SK-N-SH (cell line): Measurements from ENCODE around the gene LDAF1. TPM values are rescaled to one million over a fixed set of nuclear protein-coding genes. Genes with fewer than 3 reads are reported as not detected.

ENCODE experiments used
- CTCF ChIA-PET: fragments of 300-600, 350-600 bp; formaldehyde crosslinking; extraction: SDS; loops from one replicate; lab custom pipeline; 2021; lab: Yijun Ruan, JAX
- POLR2A ChIA-PET: fragments of 350-600 bp; sonication (Branson Sonifier 250); formaldehyde crosslinking; extraction: SDS; loops from one replicate; lab custom pipeline; 2020; ENCODE audit warnings: antibody characterized with exemption, inconsistent platforms; lab: Yijun Ruan, JAX
- DNase-seq: peaks from one replicate; pipeline ENCODE4 v3.0.0; 2012
- H2AFZ ChIP-seq: fragments of 200-600 bp; sonication (generic); 2 replicates; pipeline ENCODE4 v1.8.1; 2016; ENCODE audit warnings: antibody characterized with exemption, mild to moderate bottlenecking, low read depth
- H3F3A ChIP-seq: fragments of 200-600 bp; sonication (generic); replicated peaks from 2 replicates; pipeline ENCODE3; 2016; ENCODE audit warnings: antibody characterized with exemption, mild to moderate bottlenecking; ENCODE audit not compliant: insufficient read depth
- H3K27ac ChIP-seq, 2 experiments: fragments of 200-500 bp in 1 of 2; fragments of 200-600 bp in 1 of 2; sonication (Bioruptor generic) in 1 of 2; sonication (generic), shearing (Covaris generic) in 1 of 2; 2 replicates each; pipeline versions ENCODE4 v1.5.1 to v1.6.1; 2014 to 2016; ENCODE audit warnings: low read depth in 2 of 2, inconsistent platforms in 1 of 2, low read length in 1 of 2, mild to moderate bottlenecking in 1 of 2, mixed read lengths in 1 of 2
- H3K27me3 ChIP-seq: fragments of 200-600 bp; sonication (generic), shearing (Covaris generic); 2 replicates; pipeline ENCODE4 v1.6.1; 2016; ENCODE audit warnings: mixed run types; ENCODE audit not compliant: insufficient read depth
- H3K36me3 ChIP-seq, 2 experiments: fragments of 200-500 bp in 1 of 2; fragments of 200-600 bp in 1 of 2; sonication (Bioruptor generic) in 1 of 2; sonication (generic) in 1 of 2; replicated peaks in 1 of 2; 2 replicates each; pipeline versions ENCODE3 to v1.5.1; 2014 to 2016; ENCODE audit warnings: low read length in 1 of 2, mild to moderate bottlenecking in 1 of 2; ENCODE audit not compliant: insufficient read depth in 2 of 2, control insufficient read depth in 1 of 2
- H3K4me1 ChIP-seq, 2 experiments: fragments of 200-500 bp in 1 of 2; fragments of 200-600 bp in 1 of 2; sonication (Bioruptor generic) in 1 of 2; sonication (generic), shearing (Covaris generic) in 1 of 2; 2 replicates each; pipeline versions ENCODE4 v1.5.1 to v1.6.1; 2014 to 2016; ENCODE audit warnings: low read depth in 1 of 2, low read length in 1 of 2, mixed run types in 1 of 2; ENCODE audit not compliant: insufficient read depth in 2 of 2, control insufficient read depth in 1 of 2
- H3K4me2 ChIP-seq: fragments of 200-600 bp; sonication (generic), shearing (Covaris generic); 2 replicates; pipeline ENCODE4 v1.6.1; 2017; ENCODE audit warnings: mixed run types
- H3K4me3 ChIP-seq, 2 experiments: fragments of 200-500 bp in 1 of 2; fragments of 200-600 bp in 1 of 2; sonication (Bioruptor generic) in 1 of 2; sonication (generic), shearing (Covaris generic) in 1 of 2; 2 replicates each; pipeline versions ENCODE4 v1.5.1 to v1.8.1; 2014 to 2016; ENCODE audit warnings: low read depth in 2 of 2, inconsistent platforms in 1 of 2, low read length in 1 of 2, mild to moderate bottlenecking in 1 of 2, mixed read lengths in 1 of 2, moderate library complexity in 1 of 2
- H3K79me2 ChIP-seq: fragments of 200-600 bp; sonication (generic); 2 replicates; pipeline ENCODE4 v1.8.1; 2017; ENCODE audit warnings: mild to moderate bottlenecking; ENCODE audit not compliant: insufficient read depth
- H3K9ac ChIP-seq: fragments of 200-600 bp; sonication (generic); 2 replicates; pipeline ENCODE4 v1.6.1; 2017; ENCODE audit warnings: mixed run types
- H3K9me2 ChIP-seq: fragments of 200-600 bp; sonication (generic); 2 replicates; pipeline ENCODE4 v1.6.1; 2017; ENCODE audit warnings: mixed run types
- H3K9me3 ChIP-seq: fragments of 200-600 bp; sonication (generic); 2 replicates; pipeline ENCODE4 v1.6.1; 2017; ENCODE audit warnings: mixed run types, mild to moderate bottlenecking, moderate library complexity
- H4K20me1 ChIP-seq: fragments of 200-600 bp; sonication (generic); 2 replicates; pipeline ENCODE4 v1.6.1; 2017; ENCODE audit warnings: mild to moderate bottlenecking, mixed run types; ENCODE audit not compliant: insufficient read depth
- CTCF ChIP-seq: fragments of 200-600 bp; sonication (generic); IDR thresholded peaks from 2 replicates; pipeline ENCODE4 v1.6.1; 2017; ENCODE audit warnings: antibody characterized with exemption, mild to moderate bottlenecking, moderate library complexity
- EZH2phosphoT487 ChIP-seq: fragments of 200-600 bp; sonication (generic); IDR thresholded peaks from 2 replicates; pipeline ENCODE4 v1.6.1; 2017; ENCODE audit warnings: low read depth, mixed run types, mild to moderate bottlenecking, antibody characterized with exemption, moderate library complexity, borderline replicate concordance
- FOSL2 ChIP-seq: IDR thresholded peaks from 2 replicates; pipeline ENCODE4 v1.4.0; 2012; ENCODE audit warnings: low read depth, mild to moderate bottlenecking, moderate library complexity, borderline replicate concordance
- GATA2 ChIP-seq: sonication (generic); formaldehyde crosslinking; IDR thresholded peaks from 2 replicates; pipeline ENCODE4 v1.5.0; 2020; ENCODE audit warnings: mild to moderate bottlenecking, missing genetic modification reagents
- IRF3 ChIP-seq: fragments of 150-350 bp; IDR thresholded peaks from 2 replicates; pipeline ENCODE4 v1.6.1; 2016; ENCODE audit warnings: mild to moderate bottlenecking, low read depth, low read length
- MEF2A ChIP-seq: IDR thresholded peaks from 2 replicates; pipeline ENCODE4 v1.4.0; 2012; ENCODE audit warnings: low read depth, borderline replicate concordance
- MXI1 ChIP-seq: IDR thresholded peaks from 2 replicates; pipeline ENCODE4 v1.6.1; 2012; ENCODE audit warnings: mild to moderate bottlenecking, low read depth, low read length, improper control_type of control experiment
- NFIC ChIP-seq: IDR thresholded peaks from 2 replicates; pipeline ENCODE4 v1.4.0; 2012; ENCODE audit warnings: borderline replicate concordance
- RCOR1 ChIP-seq: fragments of 150-350 bp; IDR thresholded peaks from 2 replicates; pipeline ENCODE4 v1.6.1; 2017; ENCODE audit warnings: antibody characterized with exemption, low read length
- RFX5 ChIP-seq: IDR thresholded peaks from 2 replicates; pipeline ENCODE4 v1.6.1; 2012; ENCODE audit warnings: mild to moderate bottlenecking, improper control_type of control experiment, low read length
- RXRA ChIP-seq: IDR thresholded peaks from 2 replicates; pipeline ENCODE4 v1.4.0; 2012; ENCODE audit warnings: low read depth, mild to moderate bottlenecking, borderline replicate concordance
- SIN3A ChIP-seq: IDR thresholded peaks from 2 replicates; pipeline ENCODE4 v1.6.1; 2012; ENCODE audit warnings: low read depth, mild to moderate bottlenecking, low read length, moderate library complexity, borderline replicate concordance
- TCF12 ChIP-seq: IDR thresholded peaks from 2 replicates; pipeline ENCODE4 v1.4.0; 2012
- WGBS: methylation state at CpG from one replicate; pipeline ENCODE4 v1.1.6; 2017; ENCODE audit warnings: low lambda C conversion rate; 5-methylcytosine and 5-hydroxymethylcytosine counted together
- polyA plus RNA-seq, 3 experiments: library from polyadenylated mRNA; depleted of rRNA; stranded (reverse); fragments of >200 nt; gene quantifications; 2 replicates each; pipeline ENCODE4 v1.2.3, GENCODE V29; 2012

LDAF1 gene
- polyA plus RNA-seq, 1 of the 3 experiments (the other 2 are of a cell fraction): 10.0 TPM

- no peaks in the 10 kb centered on the region for H4K20me1 ChIP-seq
- ChIA-PET POLR2A (no interaction called here), CTCF (interaction anchor here (0.7 to 10.5 kb wide), 4 partner anchors 9 to 115 kb away, joined by 3 to 169 read pairs (median 5); partner anchors contain the start of gene CRYM)
- DNase-seq: no peak
- H3F3A ChIP-seq: no peaks in the 10 kb centered on the region
- H3K9me3 ChIP-seq: no peaks in the 10 kb centered on the region
- no peaks in the 10 kb centered on the region for H3K27me3 ChIP-seq
- no peaks in the 10 kb centered on the region; a peak in 1 of 4 replicates for H3K4me1 ChIP-seq
- H3K27ac ChIP-seq: no peak overlapping the region
- H3K9me2 ChIP-seq: no peaks in the 10 kb centered on the region
- H2AFZ ChIP-seq: no peak overlapping the region
- H3K4me3 ChIP-seq: no peak overlapping the region
- peaks cover 5 to 12% of the 10 kb centered on the region in 2 experiments for H3K36me3 ChIP-seq
- no peak overlapping the region for H3K4me2 ChIP-seq
- no peaks in the 10 kb centered on the region for H3K79me2 ChIP-seq
- WGBS: 92% methylated on average over 12 of the region's 12 CpGs
- no peak overlapping the region for H3K9ac ChIP-seq
- TF ChIP-seq GATA2 (CRISPR knock-in tag) (no peak), RCOR1 (no peak), NFIC (no peak), TCF12 (no peak)
Measured at GRCh38 chr16:21185659-21186325, 27.3 kb downstream of the LDAF1 start.

- Histone ChIP-seq H3K4me1 (no peaks in the 10 kb centered on the region; a peak in 1 of 4 replicates), H4K20me1 (no peaks in the 10 kb centered on the region), H2AFZ (no peak overlapping the region), H3K9ac (no peak overlapping the region), H3K36me3 (peaks cover 4 to 6% of the 10 kb centered on the region in 2 experiments), H3K4me2 (no peak overlapping the region), H3K79me2 (no peaks in the 10 kb centered on the region), H3K27me3 (no peaks in the 10 kb centered on the region), H3K27ac (no peak overlapping the region), H3K4me3 (no peak overlapping the region), H3F3A (no peaks in the 10 kb centered on the region), H3K9me3 (no peaks in the 10 kb centered on the region)
- ChIA-PET CTCF (interaction anchor here (0.7 to 10.5 kb wide), 5 partner anchors 9 to 114 kb away, joined by 3 to 169 read pairs (median 6); partner anchors contain the start of gene CRYM), POLR2A (no interaction called here)
- DNase-seq: no peak
- no peak for TF ChIP-seq MXI1
- TF ChIP-seq RFX5: no peak
- no peak for TF ChIP-seq FOSL2
- no peak for TF ChIP-seq CTCF
- TF ChIP-seq RXRA: no peak
- no peak for TF ChIP-seq GATA2 (CRISPR knock-in tag)
- no peak for TF ChIP-seq TCF12
- TF ChIP-seq RCOR1: no peak
- no peak for TF ChIP-seq EZH2phosphoT487
- no peak for TF ChIP-seq MEF2A
- TF ChIP-seq SIN3A: no peak
- TF ChIP-seq IRF3: no peak
- TF ChIP-seq, all 33 proteins: peak for 0
- WGBS: 77% methylated on average over 4 of the region's 4 CpGs
- H3K9me2 ChIP-seq: no peaks in the 10 kb centered on the region
Measured at GRCh38 chr16:21186326-21186691, 27.8 kb downstream of the LDAF1 start.
